AG10803 (cell line): ENCODE data around the gene L3MBTL4.
A peak's percentile ranks its signal among the peaks of the same experiment; 100 is the strongest.

Experiments used
- DNase-seq: peaks from one replicate; pipeline ENCODE4 v3.0.0; 2010; ENCODE audit warnings: low read depth
- H3K4me3 ChIP-seq: 2 replicates; pipeline ENCODE4 v1.5.1; 2011; ENCODE audit warnings: mild to moderate bottlenecking, low read length, control low read depth
- TF ChIP-seq, protein P1 (sequence below): conservative IDR thresholded peaks from 2 replicates; pipeline ENCODE4 v1.5.1; 2011; ENCODE audit warnings: mild to moderate bottlenecking, low read length, control low read depth, inconsistent platforms

The L3MBTL4 gene

DNA sequence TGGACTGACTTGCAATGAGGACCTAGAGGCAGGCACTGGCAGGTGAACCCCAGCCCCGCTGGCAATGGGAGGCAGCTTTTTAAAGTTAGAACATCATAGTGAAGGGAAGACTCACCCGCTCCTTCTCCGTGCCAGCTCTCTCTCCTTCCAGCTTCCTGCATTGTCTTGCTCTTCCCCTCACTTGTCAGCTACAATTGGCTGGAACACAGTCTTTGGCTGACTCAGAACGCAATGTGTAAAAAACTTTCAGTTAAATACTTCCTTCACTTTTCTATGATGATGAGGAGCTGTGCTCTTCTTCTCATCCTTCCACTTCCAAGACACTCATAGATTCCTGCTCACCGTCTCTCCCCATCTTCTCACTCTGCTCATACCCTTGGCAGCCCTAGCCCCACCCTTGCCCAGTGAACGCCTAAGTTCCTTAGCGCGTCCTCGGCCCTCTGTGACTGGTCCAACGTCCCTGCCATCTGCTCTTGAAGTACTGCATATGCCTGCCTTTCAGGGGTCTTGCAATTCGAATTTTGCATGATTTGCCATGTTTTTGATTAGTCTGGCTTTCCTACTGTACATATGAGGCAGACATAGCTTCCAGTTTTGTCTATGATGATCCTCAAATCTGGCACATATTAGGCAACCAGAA, 401.4 kb downstream of the L3MBTL4 start:
- DNase-seq, result peak; percentile 22
- TF ChIP-seq, protein P1, sequence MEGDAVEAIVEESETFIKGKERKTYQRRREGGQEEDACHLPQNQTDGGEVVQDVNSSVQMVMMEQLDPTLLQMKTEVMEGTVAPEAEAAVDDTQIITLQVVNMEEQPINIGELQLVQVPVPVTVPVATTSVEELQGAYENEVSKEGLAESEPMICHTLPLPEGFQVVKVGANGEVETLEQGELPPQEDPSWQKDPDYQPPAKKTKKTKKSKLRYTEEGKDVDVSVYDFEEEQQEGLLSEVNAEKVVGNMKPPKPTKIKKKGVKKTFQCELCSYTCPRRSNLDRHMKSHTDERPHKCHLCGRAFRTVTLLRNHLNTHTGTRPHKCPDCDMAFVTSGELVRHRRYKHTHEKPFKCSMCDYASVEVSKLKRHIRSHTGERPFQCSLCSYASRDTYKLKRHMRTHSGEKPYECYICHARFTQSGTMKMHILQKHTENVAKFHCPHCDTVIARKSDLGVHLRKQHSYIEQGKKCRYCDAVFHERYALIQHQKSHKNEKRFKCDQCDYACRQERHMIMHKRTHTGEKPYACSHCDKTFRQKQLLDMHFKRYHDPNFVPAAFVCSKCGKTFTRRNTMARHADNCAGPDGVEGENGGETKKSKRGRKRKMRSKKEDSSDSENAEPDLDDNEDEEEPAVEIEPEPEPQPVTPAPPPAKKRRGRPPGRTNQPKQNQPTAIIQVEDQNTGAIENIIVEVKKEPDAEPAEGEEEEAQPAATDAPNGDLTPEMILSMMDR, result no peak

DNA sequence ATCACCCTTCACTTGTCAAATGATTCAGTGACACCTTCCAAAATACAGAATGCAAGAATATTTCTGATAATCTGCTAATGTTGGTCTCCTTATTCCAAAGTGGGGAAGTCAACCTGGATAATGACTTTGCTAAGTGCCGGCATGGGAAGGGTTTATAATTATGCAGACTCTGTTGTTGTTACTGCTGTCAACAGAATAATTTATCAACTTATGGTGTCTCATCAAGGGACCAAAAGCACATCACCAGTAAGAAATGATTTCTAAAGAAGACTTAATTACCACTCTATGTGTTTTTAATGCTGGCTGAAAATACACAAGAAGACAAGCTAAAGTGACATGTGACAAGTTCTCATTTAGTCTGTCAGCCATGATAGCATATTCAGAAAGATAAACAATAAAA, 403.8 kb downstream of the L3MBTL4 start:
- no peak overlapping the region for H3K4me3 ChIP-seq
- TF ChIP-seq, protein P1, result no peak
- DNase-seq, result no peak

More for the DNA sequence above, 401.4 kb downstream of the L3MBTL4 start:
- H3K4me3 ChIP-seq, result no peak overlapping the region

DNA sequence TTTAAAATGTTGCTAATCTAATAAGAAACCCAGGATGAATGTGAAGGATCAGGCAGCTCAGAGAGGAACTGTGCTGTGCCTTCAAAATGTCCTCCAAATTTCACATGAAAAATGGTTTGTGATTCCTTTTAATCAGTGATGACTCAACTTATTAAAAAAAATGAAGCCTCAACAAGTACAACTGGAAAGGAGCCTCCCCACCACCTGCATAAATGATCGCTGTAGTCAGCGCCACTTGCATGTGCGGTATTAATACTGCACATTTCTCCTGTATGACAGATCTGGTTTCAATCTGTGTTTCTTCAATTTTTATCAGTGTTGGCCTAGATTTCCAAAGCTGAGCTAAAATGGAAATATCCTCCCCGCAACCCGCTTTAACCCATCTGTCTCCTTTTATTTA, 404.4 kb downstream of the L3MBTL4 start:
- no peak overlapping the region for H3K4me3 ChIP-seq
- TF ChIP-seq, protein P1, result no peak
- DNase-seq, result no peak

DNA sequence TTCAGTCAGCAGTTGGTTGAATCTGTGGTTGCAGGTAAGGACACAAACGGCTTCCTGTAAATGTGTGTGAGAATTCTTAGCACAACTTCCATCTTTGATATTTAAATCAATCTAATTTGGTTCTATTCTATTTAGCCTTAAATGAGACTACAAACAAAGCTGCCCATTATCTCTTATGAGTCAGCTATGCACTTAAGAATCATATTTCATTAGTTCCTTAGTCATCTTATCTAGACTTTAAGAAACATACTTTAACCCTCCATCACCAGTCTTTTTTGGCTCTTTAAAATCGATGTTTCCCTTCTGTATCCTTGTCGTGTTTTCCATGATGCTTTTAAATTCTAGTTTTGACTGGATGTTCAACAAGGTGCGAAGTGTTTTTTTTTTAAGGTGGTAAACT, 405.0 kb downstream of the L3MBTL4 start:
- no peak for DNase-seq
- H3K4me3 ChIP-seq, result no peak overlapping the region
- TF ChIP-seq, protein P1, result no peak

DNA sequence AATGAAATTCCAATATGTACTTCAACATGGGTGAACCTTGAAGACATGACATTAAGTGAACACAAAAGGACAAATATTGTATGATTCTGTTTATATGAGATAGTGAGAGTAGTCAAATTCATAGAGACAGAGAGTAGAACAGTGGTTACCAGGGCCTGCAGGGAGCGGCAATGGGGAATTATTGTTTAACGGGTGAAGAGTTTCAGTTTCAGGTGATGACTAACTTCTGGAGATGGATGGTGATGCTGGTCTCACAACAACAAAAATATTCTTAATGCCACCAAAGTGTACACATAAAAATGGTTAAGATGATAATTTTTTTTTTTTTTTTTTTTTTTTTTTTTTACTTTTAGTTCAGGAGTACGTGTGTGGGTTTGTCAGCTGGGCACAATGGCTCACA, 410.0 kb downstream of the L3MBTL4 start:
- no peak overlapping the region for H3K4me3 ChIP-seq
- DNase-seq, result no peak
- TF ChIP-seq, protein P1, result no peak

DNA sequence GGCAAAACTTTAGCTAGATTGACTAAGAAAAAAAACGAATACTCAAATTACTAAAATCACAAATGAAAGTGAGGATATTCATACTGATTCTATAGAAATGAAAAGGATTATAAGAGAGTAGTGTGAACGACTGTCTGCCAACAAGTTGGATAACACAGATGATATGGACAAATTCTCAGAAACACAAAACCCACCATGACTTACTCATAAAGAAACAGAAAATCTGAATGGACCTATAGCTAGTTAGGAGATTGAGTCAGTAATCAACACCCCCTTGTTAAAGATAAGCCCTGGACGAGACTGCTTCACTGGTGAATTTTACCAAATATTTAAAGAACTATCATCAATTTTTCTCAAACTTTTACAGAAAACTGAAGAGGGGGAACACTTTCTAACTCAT, 410.6 kb downstream of the L3MBTL4 start:
- no peak overlapping the region for H3K4me3 ChIP-seq
- no peak for DNase-seq
- TF ChIP-seq, protein P1, result no peak

DNA sequence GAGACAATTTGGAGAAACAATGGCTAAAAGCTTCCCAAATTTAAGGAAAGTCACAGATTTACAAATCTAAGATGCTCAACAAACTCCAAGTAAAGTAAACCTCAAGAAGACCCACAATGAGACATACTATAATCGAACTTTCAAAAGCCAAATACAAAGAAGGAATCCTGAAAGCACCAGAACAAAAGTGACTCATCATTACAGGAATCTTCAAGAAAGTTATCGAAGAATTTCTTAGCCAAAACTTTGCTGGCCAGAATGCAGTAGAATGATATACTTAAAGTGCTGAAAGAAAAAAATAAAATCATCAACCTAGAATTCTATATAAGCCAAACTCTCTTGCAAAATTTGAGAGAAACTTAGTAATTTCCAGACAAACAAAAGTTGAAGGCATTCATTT, 412.8 kb downstream of the L3MBTL4 start:
- H3K4me3 ChIP-seq, result no peak overlapping the region
- no peak for DNase-seq
- TF ChIP-seq, protein P1, result no peak
